CD14-positive monocyte (primary cell): ENCODE data around the gene NTN5. TPM values are rescaled to one million over a fixed set of nuclear protein-coding genes. Genes with fewer than 3 reads are reported as not detected.
"Not testable (repeated sequence)": the region's sequence is repeated elsewhere in the genome, so short reads cannot be mapped to it uniquely, and the experiment has no call there.

Experiments
- DNase-seq, 3 donors: peaks; one replicate each; pipeline ENCODE4 v3.0.0-alpha.2; 2011 to 2022
- H2AFZ ChIP-seq: 2 replicates; pipeline ENCODE4 v1.6.0; 2012; ENCODE audit warnings: mild to moderate bottlenecking, low read depth, low read length, inconsistent platforms; ENCODE audit not compliant: insufficient read depth, poor library complexity, severe bottlenecking
- H3K27ac ChIP-seq, 2 donors: 1 replicate in 1 of 2; 2 replicates in 1 of 2; pipeline ENCODE4 v1.5.1; 2012 to 2013; ENCODE audit warnings: low read length in 2 of 2, control low read depth in 1 of 2, inconsistent platforms in 1 of 2, low read depth in 1 of 2, mild to moderate bottlenecking in 1 of 2
- H3K27me3 ChIP-seq, 2 donors: one replicate each; pipeline versions ENCODE4 v1.6.0 to v1.6.1; 2011 to 2013; ENCODE audit warnings: low read length in 2 of 2; ENCODE audit not compliant: control insufficient read depth in 2 of 2, insufficient read depth in 2 of 2
- H3K36me3 ChIP-seq, 2 donors: replicated peaks in 1 of 2; 1 replicate in 1 of 2; 2 replicates in 1 of 2; pipeline versions ENCODE4 v1.5.1 to v1.6.1; 2012 to 2013; ENCODE audit warnings: low read length in 2 of 2, control low read depth in 1 of 2, inconsistent platforms in 1 of 2, mild to moderate bottlenecking in 1 of 2; ENCODE audit not compliant: insufficient read depth in 2 of 2, control insufficient read depth in 1 of 2
- H3K4me1 ChIP-seq, 2 donors: 1 replicate in 1 of 2; 2 replicates in 1 of 2; pipeline versions ENCODE4 v1.5.1 to v1.6.1; 2012 to 2013; ENCODE audit warnings: low read length in 2 of 2, control low read depth in 1 of 2, inconsistent platforms in 1 of 2, mild to moderate bottlenecking in 1 of 2, moderate library complexity in 1 of 2; ENCODE audit not compliant: insufficient read depth in 2 of 2, control insufficient read depth in 1 of 2
- H3K4me2 ChIP-seq: replicated peaks from 2 replicates; pipeline ENCODE3; 2012; ENCODE audit warnings: low read length, moderate library complexity, mild to moderate bottlenecking; ENCODE audit not compliant: poor library complexity, severe bottlenecking; ENCODE audit errors: extremely low read depth
- H3K4me3 ChIP-seq, 3 experiments: fragments of 200-600 bp in 1 of 3; sonication (generic) in 1 of 3; replicated peaks in 1 of 3; 1 replicate in 2 of 3; 2 replicates in 1 of 3; pipeline ENCODE4 v1.5.1; 2011 to 2013; ENCODE audit warnings: low read length in 3 of 3, mild to moderate bottlenecking in 3 of 3, control low read depth in 2 of 3, low read depth in 2 of 3, inconsistent platforms in 1 of 3, moderate library complexity in 1 of 3
- H3K79me2 ChIP-seq: 2 replicates; pipeline ENCODE4 v1.6.0; 2012; ENCODE audit warnings: mild to moderate bottlenecking, control low read depth, inconsistent platforms, low read length, moderate library complexity; ENCODE audit not compliant: insufficient read depth
- H3K9ac ChIP-seq: 2 replicates; pipeline ENCODE4 v1.6.0; 2017; ENCODE audit warnings: low read length, mild to moderate bottlenecking; ENCODE audit not compliant: insufficient read depth, poor library complexity, severe bottlenecking
- H3K9me3 ChIP-seq, 2 donors: replicated peaks in 1 of 2; 1 replicate in 1 of 2; 2 replicates in 1 of 2; pipeline versions ENCODE4 v1.5.1 to v1.6.1; 2012 to 2013; ENCODE audit warnings: low read length in 2 of 2, control low read depth in 1 of 2; ENCODE audit not compliant: control insufficient read depth in 1 of 2, insufficient read depth in 1 of 2
- H4K20me1 ChIP-seq: 2 replicates; pipeline ENCODE4 v1.6.0; 2012; ENCODE audit warnings: mild to moderate bottlenecking, low read length, control low read depth, moderate library complexity; ENCODE audit not compliant: insufficient read depth
- H3K27ac Mint-ChIP-seq, 7 donors: one replicate each; pipeline ENCODE4 v1.8.0; 2020; ENCODE audit warnings: mild to moderate bottlenecking in 7 of 7, mixed read lengths in 7 of 7, moderate library complexity in 6 of 7, inconsistent platforms in 2 of 7
- H3K27me3 Mint-ChIP-seq, 3 donors: one replicate each; pipeline ENCODE4 v1.8.0; 2021 to 2022; ENCODE audit warnings: low read depth in 3 of 3, mild to moderate bottlenecking in 3 of 3, mixed read lengths in 3 of 3, moderate library complexity in 3 of 3, inconsistent platforms in 1 of 3
- H3K36me3 Mint-ChIP-seq, 2 donors: one replicate each; pipeline ENCODE4 v1.8.0; 2020; ENCODE audit warnings: mixed read lengths in 2 of 2, inconsistent platforms in 1 of 2, mild to moderate bottlenecking in 1 of 2
- H3K4me1 Mint-ChIP-seq: one replicate; pipeline ENCODE4 v1.8.0; 2020; ENCODE audit warnings: mild to moderate bottlenecking, mixed read lengths
- H3K4me3 Mint-ChIP-seq, 2 donors: one replicate each; pipeline ENCODE4 v1.8.0; 2020; ENCODE audit warnings: mild to moderate bottlenecking in 2 of 2, mixed read lengths in 2 of 2, moderate library complexity in 1 of 2
- H3K9me3 Mint-ChIP-seq, 7 donors: one replicate each; pipeline ENCODE4 v1.8.0; 2020 to 2022; ENCODE audit warnings: mixed read lengths in 7 of 7, mild to moderate bottlenecking in 6 of 7, moderate library complexity in 6 of 7, inconsistent platforms in 2 of 7
- WGBS: methylation state at CpG from one replicate; pipeline ENCODE4 v1.1.5; 2013; ENCODE audit warnings: missing lambda C conversion rate; ENCODE audit not compliant: insufficient coverage; 5-methylcytosine and 5-hydroxymethylcytosine counted together
- intact Hi-C, 2 donors: fragments of 100-400 bp; cut with micrococcal nuclease; formaldehyde crosslinking; loops; one replicate each; pipeline versions ENCODE4 v1.15.0 to v1.15.1; 2023
- polyA plus RNA-seq, 3 donors: library from polyadenylated mRNA; depleted of rRNA in 1 of 3; unstranded in 2 of 3; stranded (reverse) in 1 of 3; fragments of 300-500 nt in 2 of 3; fragments of >200 nt in 1 of 3; fragmentation: Illumina TruSeq in 2 of 3; gene quantifications; 1 replicate in 2 of 3; 2 replicates in 1 of 3; pipeline ENCODE4 v1.2.3, GENCODE V29; 2012 to 2021
- TF ChIP-seq, protein P1 (sequence below): fragments of 200-600 bp; IDR thresholded peaks from one replicate; pipeline ENCODE4 v1.8.0; 2022; ENCODE audit warnings: antibody characterized with exemption, mild to moderate bottlenecking

NTN5 gene
- polyA plus RNA-seq, 3 donors: 0.44 TPM; not detected in 2

DNA sequence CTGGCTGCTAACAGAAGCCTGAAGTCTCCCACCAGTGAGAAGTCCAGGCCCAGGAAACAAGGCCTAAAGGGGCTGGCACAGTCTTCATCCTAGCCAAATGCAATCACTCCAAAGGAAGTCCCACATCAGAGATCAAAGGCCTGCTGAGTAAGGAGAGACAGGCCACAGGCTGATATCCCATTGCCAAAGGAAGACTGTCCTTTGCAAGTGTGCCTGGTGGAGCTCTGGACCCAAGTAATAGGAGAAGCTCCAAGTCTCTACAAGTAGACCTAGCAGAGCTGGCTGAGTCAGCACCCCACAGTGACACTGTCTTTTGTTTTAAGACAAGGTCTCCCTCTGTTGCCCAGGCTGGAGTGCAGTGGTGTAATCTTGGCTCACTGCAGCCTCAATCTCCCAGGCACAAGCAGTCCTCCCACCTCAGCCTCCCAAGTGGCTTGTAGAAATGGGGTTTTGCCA, 40.1 kb downstream of the NTN5 start:
- no peak overlapping the region for H2AFZ ChIP-seq
- peaks cover 57% of the 10 kb centered on the region for H3K4me1 Mint-ChIP-seq
- peaks cover 74 to 98% of the 10 kb centered on the region in 2 donors for H3K4me1 ChIP-seq
- no peak overlapping the region for H3K4me3 Mint-ChIP-seq
- H3K9ac ChIP-seq: no peak overlapping the region
- peaks cover 0 to 3% (median 0%) of the 10 kb centered on the region in 7 donors for H3K9me3 Mint-ChIP-seq
- no peaks in the 10 kb centered on the region for H3K27me3 ChIP-seq
- peaks cover 37% of the 10 kb centered on the region for H3K79me2 ChIP-seq
- H3K36me3 Mint-ChIP-seq: peaks cover 21 to 32% of the 10 kb centered on the region in 2 donors
- H3K4me3 ChIP-seq: no peak overlapping the region
- H3K27ac Mint-ChIP-seq: peak overlapping the region in 5 of 7 donors; percentile 81 to 95 (median 86)
- H3K27ac ChIP-seq: peak overlapping the region; percentile 35 to 96
- peaks cover 21 to 35% of the 10 kb centered on the region in 2 donors for H3K36me3 ChIP-seq
- peak in 2 of 3 donors; percentile 45 to 56 for DNase-seq
- peaks cover 0 to 1% (median 1%) of the 10 kb centered on the region in 3 donors for H3K27me3 Mint-ChIP-seq
- H3K9me3 ChIP-seq: no peaks in the 10 kb centered on the region
- H4K20me1 ChIP-seq: peaks cover 35% of the 10 kb centered on the region
- no peak overlapping the region for H3K4me2 ChIP-seq
- TF ChIP-seq, protein P1, sequence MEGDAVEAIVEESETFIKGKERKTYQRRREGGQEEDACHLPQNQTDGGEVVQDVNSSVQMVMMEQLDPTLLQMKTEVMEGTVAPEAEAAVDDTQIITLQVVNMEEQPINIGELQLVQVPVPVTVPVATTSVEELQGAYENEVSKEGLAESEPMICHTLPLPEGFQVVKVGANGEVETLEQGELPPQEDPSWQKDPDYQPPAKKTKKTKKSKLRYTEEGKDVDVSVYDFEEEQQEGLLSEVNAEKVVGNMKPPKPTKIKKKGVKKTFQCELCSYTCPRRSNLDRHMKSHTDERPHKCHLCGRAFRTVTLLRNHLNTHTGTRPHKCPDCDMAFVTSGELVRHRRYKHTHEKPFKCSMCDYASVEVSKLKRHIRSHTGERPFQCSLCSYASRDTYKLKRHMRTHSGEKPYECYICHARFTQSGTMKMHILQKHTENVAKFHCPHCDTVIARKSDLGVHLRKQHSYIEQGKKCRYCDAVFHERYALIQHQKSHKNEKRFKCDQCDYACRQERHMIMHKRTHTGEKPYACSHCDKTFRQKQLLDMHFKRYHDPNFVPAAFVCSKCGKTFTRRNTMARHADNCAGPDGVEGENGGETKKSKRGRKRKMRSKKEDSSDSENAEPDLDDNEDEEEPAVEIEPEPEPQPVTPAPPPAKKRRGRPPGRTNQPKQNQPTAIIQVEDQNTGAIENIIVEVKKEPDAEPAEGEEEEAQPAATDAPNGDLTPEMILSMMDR: no peak
- intact Hi-C loops: loop anchor here in 1 of 2 donors (10.0 kb wide), 2 partner anchors 308 to 332 kb away; partner anchors contain the start of genes EMP3 and FTL

DNA sequence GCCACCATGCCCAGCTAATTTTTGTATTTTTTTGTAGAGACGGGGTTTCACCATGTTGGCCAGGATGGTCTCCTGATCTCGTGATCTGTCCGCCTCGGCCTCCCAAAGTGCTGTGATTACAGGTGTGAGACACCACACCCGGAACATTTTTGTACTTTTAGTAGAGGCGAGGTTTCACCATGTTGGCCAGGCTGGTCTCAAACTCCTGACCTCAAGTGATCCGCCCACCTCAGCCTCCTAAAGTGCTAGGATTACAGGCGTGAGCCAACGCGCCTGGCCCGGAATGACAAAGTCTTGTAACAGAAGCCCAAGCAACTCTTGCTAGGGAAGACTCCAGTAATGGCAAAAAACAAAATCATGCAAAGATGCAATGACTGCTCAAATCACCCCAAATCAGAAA, 40.5 kb downstream of the NTN5 start:
- H3K4me3 Mint-ChIP-seq, H3K9me3 ChIP-seq, DNase-seq, H3K4me3 ChIP-seq, H3K27me3 ChIP-seq, H3K9me3 Mint-ChIP-seq, H2AFZ ChIP-seq, H3K4me2 ChIP-seq, H3K27me3 Mint-ChIP-seq, H3K9ac ChIP-seq: not testable (repeated sequence)
- peaks cover 35% of the 10 kb centered on the region for H4K20me1 ChIP-seq
- intact Hi-C loops: loop anchor here in 1 of 2 donors (10.0 kb wide), 2 partner anchors 307 to 333 kb away; partner anchors contain the start of genes EMP3 and FTL
- peaks cover 21 to 36% of the 10 kb centered on the region in 2 donors for H3K36me3 Mint-ChIP-seq
- peaks cover 74 to 94% of the 10 kb centered on the region in 2 donors for H3K4me1 ChIP-seq
- H3K79me2 ChIP-seq: peaks cover 37% of the 10 kb centered on the region
- peaks cover 57% of the 10 kb centered on the region for H3K4me1 Mint-ChIP-seq
- H3K36me3 ChIP-seq: peaks cover 21 to 39% of the 10 kb centered on the region in 2 donors
- WGBS: 89% methylated on average over 9 of the region's 11 CpGs
- H3K27ac ChIP-seq: peak overlapping the region in 1 of 2 donors; percentile 96
- H3K27ac Mint-ChIP-seq: peak overlapping the region in 3 of 7 donors; percentile 1 to 88 (median 85)
